Activated naive CD4-positive, alpha-beta T cell treated with anti-CD3 and anti-CD28 coated beads, Interleukin-2, amount 50 U/mL, for 72 hours (primary cell): ENCODE results near the gene FAM161B. TPM values are rescaled to one million over a fixed set of nuclear protein-coding genes. Genes with fewer than 3 reads are reported as not detected.
"Not testable (repeated sequence)": the region's sequence is repeated elsewhere in the genome, so short reads cannot be mapped to it uniquely, and the experiment has no call there.

Experiments used
- ATAC-seq, 2 donors: fragments of 150-1000 bp; cut with Tn5 transposase; 2 replicates each; pipeline ENCODE4 v1.10.0; 2021; ENCODE audit warnings: mild to moderate bottlenecking in 2 of 2, moderate library complexity in 2 of 2
- DNase-seq, 2 donors: peaks; one replicate each; pipeline ENCODE4 v3.0.0; 2021 to 2022; ENCODE audit warnings: low spot score in 2 of 2
- H3K27ac Mint-ChIP-seq, 2 donors: one replicate each; pipeline ENCODE4 v1.8.0; 2022; ENCODE audit warnings: mild to moderate bottlenecking in 2 of 2, mixed read lengths in 2 of 2
- H3K36me3 Mint-ChIP-seq, 2 donors: one replicate each; pipeline ENCODE4 v1.8.0; 2022; ENCODE audit warnings: mixed read lengths in 2 of 2
- H3K9me3 Mint-ChIP-seq, 2 donors: one replicate each; pipeline ENCODE4 v1.8.0; 2022; ENCODE audit warnings: mixed read lengths in 2 of 2
- total RNA-seq, 2 donors: library from RNA; stranded (reverse); gene quantifications; one replicate each; pipeline ENCODE4 v1.2.3, GENCODE V29; 2022

FAM161B gene
- total RNA-seq, 2 donors from 2014 or later, result 1.5 to 4.3 TPM

DNA sequence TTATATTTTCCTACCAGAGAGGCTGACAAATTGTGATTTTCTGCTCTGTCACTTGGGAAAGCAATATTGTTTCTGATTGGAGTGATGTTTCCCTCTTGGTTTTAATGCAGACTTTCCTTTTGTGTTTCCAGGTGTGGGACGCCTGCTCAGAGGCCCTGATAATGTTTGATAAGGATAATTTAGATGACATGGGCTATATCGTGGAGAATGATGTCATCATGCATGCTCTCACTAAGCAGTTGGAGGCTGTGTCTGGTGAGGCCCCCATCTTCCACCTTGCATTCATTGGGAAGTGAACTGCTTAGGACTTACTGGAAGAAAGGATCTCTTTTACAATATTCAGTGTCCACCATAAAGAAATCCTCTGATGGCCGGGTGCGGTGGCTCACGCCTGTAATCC lies 5.8 kb upstream of the FAM161B start:
- H3K9me3 Mint-ChIP-seq, result no peaks in the 10 kb centered on the region
- ATAC-seq, result no peak
- H3K36me3 Mint-ChIP-seq, result peaks cover 0 to 6% of the 10 kb centered on the region in 2 donors
- DNase-seq, result no peak
- no peak overlapping the region for H3K27ac Mint-ChIP-seq

DNA sequence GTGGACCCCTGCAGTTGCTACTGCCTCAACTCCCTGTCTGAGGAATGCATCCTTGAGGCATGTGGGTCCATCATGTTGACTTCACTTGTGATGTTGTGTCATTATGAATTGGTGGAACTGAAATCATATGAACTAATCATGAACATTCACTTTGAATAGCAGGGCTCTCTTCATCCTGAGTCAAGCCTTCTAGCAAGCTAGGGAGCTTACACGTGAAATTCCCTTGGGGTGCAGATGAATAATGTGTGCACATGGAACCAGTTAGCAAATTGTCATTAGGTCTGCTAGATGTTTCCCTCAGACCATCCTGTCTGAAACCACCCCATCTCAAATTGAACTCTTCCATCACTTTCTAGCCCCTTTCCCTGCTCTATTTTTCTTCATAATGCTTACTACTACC lies 3.8 kb upstream of the FAM161B start:
- Mint-ChIP-seq H3K27ac (peak overlapping the region in 1 of 2 donors; percentile 48), H3K36me3 (peaks cover 0 to 5% of the 10 kb centered on the region in 2 donors), H3K9me3 (no peaks in the 10 kb centered on the region)
- ATAC-seq (no peak), DNase-seq (no peak)

DNA sequence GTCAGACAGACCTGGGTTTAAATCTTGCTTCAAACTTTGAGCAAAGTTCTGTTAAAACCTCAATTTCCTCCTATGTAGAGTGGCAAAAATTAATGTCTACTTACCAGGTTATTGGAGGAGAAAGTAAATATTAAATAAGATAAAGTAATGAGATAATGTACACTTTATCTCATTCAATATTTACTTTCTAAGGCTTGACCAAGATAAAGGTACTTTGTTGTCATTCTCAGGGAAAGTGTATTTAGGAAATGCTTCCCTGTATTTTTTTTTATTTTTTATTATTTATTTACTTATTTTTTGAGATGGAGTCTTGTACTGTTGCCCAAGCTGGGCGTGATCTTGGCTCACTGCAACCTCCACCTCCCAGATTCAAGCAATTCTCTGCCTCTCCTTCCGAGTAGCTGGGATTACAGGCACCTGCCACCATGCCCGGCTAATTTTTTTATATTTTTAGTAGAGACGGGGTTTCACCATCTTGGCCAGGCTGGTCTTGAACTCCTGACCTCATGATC lies 4.7 kb downstream of the FAM161B start:
- DNase-seq (no peak), ATAC-seq (no peak)
- no peaks in the 10 kb centered on the region for H3K9me3 Mint-ChIP-seq
- peaks cover 0 to 3% of the 10 kb centered on the region in 2 donors for H3K36me3 Mint-ChIP-seq
- H3K27ac Mint-ChIP-seq, result no peak overlapping the region

DNA sequence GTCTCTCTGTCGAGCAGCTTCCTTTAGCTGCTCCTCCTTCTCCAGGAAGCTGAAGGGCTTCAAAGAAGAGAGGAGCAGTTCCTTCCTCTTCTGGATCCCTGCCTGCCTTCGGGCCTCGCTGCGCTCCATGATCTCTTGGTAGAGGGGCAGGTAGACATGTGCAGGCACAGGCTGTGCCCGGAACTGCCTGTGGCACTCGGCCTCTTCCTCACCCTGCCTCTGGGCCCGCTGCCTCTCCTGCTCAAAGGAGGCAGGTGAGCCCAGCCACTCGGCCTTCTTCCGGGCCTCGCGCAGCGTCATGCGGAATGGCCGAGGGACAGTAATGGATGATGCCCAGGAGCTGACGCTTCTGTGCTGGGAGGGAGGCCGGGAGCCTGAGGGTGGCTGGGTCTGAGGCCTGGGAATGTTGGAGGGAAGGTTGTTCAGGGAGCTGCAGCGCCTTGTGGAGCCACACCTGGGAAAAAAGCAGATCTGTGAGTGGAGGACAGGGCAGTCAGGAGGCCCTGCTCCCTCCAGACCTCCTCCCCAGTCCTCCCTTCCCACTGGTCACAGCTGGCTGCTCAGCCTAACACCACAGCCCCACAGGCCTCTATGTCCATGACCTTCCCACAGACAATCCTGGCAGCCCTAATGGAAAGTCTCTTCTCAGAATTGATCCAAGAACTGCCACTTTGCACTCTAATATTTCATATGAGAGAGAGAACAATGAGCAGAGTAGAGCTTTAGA lies 5.3 kb downstream of the FAM161B start:
- no peaks in the 10 kb centered on the region for H3K9me3 Mint-ChIP-seq
- no peak overlapping the region for H3K27ac Mint-ChIP-seq
- ATAC-seq (no peak), DNase-seq (no peak)
- no peaks in the 10 kb centered on the region for H3K36me3 Mint-ChIP-seq

DNA sequence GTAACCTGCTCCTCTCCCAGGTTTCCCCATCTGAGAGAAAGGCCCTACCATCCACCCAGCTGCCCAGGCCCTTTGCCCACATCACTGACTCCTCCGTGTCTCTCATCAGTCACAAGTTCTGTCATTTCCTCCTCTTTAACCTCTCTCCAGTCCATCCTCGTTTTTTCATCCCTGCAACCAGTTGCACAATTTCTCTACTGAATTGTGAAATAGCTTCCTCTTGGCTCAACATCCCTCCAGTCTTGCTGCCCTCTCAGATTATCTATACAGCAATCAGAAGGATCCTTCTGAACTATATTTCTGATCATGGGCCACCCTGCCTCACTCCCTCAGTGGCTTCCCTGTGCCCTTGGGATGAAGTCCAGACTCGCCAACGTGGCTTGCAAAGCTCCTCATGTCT lies 6.8 kb downstream of the FAM161B start:
- ATAC-seq (peak in 1 of 2 donors; percentile 83), DNase-seq (no peak)
- H3K36me3 Mint-ChIP-seq, result no peaks in the 10 kb centered on the region
- no peaks in the 10 kb centered on the region for H3K9me3 Mint-ChIP-seq
- peak overlapping the region; percentile 5 to 75 for H3K27ac Mint-ChIP-seq

DNA sequence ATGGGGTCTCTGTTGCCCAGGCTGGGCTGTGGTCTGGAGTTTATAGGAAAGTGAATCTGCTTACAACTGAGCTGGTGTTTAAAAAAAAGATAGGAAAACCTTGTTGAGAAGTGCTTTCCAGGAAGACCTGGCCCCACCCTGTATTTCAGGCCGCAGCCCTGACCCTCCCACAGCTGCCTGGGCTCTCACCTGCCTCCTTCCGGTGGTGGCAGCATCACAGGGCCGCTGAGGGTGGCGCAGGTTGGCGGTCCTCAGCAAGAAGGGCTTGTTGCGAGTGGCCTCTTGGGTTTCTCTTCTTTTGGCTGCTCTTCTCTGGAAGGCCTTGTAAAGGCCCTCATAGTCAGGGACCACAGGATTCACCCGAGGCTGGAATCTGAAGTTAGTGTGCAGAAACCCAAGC lies 7.7 kb downstream of the FAM161B start:
- Mint-ChIP-seq H3K9me3 (no peaks in the 10 kb centered on the region), H3K36me3 (no peaks in the 10 kb centered on the region), H3K27ac (peak overlapping the region in 1 of 2 donors; percentile 38)
- ATAC-seq (no peak), DNase-seq (no peak)

DNA sequence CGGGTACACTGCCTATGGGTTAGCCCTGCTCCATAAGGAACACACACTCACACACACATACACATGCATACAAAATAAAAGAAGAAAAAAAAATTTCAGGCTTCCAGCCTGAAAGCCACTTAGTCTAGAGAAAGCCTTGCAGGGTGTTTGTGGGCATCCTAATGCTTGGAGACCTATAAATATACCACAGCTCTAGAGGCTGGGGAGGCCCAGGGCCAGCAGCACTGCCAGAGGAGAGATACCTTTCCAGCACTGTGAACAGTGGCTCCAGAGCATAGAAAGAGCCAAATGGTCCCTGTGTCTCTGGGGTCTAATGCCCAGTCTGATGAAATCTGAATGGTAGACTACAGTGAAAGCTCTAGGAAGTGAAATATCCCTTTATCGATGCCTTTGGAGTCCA lies 12.9 kb downstream of the FAM161B start:
- Mint-ChIP-seq H3K27ac (no peak overlapping the region), H3K9me3 (no peaks in the 10 kb centered on the region), H3K36me3 (peaks cover 4% of the 10 kb centered on the region in 2 donors)
- ATAC-seq (peak in 1 of 2 donors; percentile 37), DNase-seq (no peak)

DNA sequence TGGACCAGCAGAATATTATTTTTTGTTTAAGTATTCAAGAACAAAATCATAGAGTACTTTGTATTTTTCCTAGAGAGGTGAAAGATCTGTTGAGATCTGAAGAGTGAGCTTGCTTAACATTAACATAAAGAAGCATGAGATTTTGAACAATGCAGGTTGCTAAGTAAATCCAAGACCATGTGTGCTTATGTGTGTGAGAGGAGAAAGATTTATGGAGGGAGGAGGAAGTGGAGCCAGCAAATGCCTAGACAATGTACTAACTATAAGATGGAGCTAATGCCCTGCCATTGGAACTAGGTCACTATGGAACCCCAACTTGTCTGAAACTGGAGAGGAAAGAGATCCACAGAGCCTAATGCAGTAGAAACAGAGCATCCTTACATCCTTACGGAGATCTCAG lies 13.3 kb downstream of the FAM161B start:
- Mint-ChIP-seq H3K27ac (no peak overlapping the region), H3K9me3 (no peaks in the 10 kb centered on the region), H3K36me3 (peaks cover 4% of the 10 kb centered on the region in 2 donors)

DNA sequence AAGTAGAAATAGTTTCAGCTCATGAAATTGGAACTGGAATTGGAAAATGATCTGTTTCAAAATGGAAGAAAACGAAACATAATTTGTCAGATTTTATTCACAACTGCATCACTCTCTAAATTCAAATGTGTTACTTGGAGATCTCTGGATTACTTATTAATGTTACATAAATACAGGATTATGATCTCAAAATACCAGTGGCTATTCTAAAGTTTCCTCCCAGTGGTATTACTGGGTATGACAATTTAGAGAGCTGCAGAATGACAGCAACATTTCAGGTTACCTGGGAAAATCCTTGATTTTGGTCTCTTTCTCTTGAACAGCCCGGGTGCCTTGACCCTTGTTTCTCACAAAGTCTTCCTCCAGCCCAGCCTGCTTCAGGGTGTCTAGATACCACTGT lies 14.2 kb downstream of the FAM161B start:
- DNase-seq (no peak), ATAC-seq (no peak)
- Mint-ChIP-seq H3K36me3 (peaks cover 4% of the 10 kb centered on the region in 2 donors), H3K9me3 (no peaks in the 10 kb centered on the region), H3K27ac (no peak overlapping the region)

More for the DNA sequence above, 13.3 kb downstream of the FAM161B start:
- ATAC-seq, result peak in 1 of 2 donors; percentile 3
- no peak for DNase-seq

DNA sequence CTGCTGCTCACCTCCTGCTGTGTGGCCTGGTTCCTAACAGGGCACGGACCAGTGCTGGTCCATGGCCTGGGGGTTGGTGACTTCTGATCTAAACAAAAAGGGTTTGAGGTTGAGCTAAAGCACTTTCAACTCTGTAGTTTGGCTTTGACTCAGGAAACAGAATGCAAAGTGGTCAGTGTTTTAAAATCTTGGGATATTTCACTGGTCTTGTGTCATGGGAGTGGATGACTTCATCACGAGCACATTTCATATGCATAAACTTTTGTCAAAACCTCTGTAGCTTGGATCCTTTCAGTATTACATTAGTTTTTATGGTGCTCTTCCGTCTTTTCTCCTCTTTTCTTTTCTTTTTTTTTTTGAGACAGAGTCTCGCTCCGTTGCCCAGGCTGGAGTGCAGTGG lies 25.6 kb downstream of the FAM161B start:
- peaks cover 8 to 40% of the 10 kb centered on the region in 2 donors for H3K36me3 Mint-ChIP-seq
- H3K9me3 Mint-ChIP-seq, result no peaks in the 10 kb centered on the region
- DNase-seq (no peak), ATAC-seq (no peak)
- peak overlapping the region in 1 of 2 donors; percentile 8 for H3K27ac Mint-ChIP-seq

DNA sequence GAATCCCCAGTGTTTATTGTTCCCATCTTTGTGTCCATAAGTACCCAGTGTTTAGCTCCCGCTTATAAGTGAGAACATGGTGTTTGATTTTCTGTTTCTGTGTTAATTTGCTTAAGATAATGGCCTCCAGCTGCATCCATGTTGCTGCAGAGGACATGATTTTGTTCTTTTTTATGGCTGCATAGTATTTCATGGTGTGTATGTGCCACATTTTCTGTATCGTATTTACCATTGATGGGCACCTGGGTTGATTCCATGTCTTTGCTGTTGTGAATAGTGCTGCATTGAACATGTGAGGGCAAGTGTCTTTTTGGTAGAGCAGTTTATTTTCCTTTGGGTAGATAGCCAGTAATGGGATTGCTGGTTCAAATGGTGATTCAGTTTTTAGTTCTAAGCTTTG lies 30.4 kb downstream of the FAM161B start:
- not testable (repeated sequence) for H3K9me3 Mint-ChIP-seq, H3K36me3 Mint-ChIP-seq, ATAC-seq, DNase-seq
- H3K27ac Mint-ChIP-seq, result peak overlapping the region in 1 of 2 donors; percentile 62

DNA sequence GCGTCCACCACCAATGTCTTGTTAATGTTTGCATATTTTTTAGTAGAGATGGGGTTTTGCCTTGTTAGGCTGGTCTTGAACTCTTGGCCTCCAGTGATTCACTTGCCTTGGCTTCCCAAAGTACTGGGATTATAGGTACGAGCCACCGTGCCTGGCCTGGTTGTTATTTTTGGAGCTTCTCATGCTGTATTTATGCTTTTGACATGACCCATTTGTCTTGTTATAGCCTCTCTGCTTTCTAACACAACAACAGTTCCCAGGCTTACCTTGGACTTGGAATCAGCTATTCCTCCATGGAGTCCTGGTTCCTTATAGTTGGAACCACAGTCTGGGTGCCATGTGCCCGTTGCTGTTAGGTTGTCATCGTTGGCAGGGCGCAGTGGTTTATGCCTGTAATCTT lies 33.6 kb downstream of the FAM161B start:
- Mint-ChIP-seq H3K9me3 (peaks cover under 1% of the 10 kb centered on the region in 2 donors), H3K27ac (no peak overlapping the region), H3K36me3 (peaks cover 16 to 24% of the 10 kb centered on the region in 2 donors)
- ATAC-seq, result no peak
- DNase-seq, result no peak

DNA sequence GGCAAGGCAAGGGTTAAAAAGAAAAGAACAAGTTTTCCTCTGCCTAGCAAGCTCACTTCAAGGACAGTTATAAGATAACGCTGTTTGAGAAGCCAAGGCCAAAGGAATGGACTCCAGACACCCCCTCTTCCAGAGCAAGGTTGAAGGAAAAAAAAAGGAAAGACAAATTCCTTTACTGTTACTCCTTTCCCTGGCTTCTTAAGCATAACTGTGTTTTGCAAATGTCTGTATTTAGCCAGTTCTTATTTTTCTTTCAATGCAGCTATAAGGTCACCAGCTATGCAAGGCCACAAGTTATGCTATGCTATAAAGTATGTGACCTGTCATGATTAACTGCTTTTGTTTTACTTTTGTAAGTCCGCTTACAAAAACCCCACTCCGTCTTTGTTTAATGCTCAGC lies 36.6 kb downstream of the FAM161B start:
- ATAC-seq, result no peak
- no peak overlapping the region for H3K27ac Mint-ChIP-seq
- peaks cover 9 to 12% of the 10 kb centered on the region in 2 donors for H3K9me3 Mint-ChIP-seq
- peaks cover 47 to 49% of the 10 kb centered on the region in 2 donors for H3K36me3 Mint-ChIP-seq
- no peak for DNase-seq

DNA sequence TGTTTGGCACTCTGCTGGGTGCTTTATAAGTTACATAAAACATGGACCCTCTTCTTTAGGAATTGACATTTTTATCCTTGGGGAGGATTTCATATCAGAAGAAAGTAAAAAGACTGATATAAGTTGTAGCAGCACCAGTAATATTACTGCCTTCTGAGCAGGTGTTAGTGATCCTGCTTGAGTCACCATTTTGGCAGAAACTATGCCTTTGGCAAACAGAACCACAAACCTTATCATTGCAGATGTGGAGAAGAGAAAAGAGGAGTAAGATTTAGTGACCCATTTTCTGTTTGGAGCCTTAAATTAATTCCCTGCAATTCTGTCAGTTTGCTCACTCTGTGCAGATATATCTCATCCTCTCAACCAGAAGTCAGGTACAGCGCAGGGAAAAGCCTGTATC lies 40.2 kb downstream of the FAM161B start:
- peak overlapping the region; percentile 20 to 58 for H3K27ac Mint-ChIP-seq
- peaks cover 9 to 12% of the 10 kb centered on the region in 2 donors for H3K9me3 Mint-ChIP-seq

DNA sequence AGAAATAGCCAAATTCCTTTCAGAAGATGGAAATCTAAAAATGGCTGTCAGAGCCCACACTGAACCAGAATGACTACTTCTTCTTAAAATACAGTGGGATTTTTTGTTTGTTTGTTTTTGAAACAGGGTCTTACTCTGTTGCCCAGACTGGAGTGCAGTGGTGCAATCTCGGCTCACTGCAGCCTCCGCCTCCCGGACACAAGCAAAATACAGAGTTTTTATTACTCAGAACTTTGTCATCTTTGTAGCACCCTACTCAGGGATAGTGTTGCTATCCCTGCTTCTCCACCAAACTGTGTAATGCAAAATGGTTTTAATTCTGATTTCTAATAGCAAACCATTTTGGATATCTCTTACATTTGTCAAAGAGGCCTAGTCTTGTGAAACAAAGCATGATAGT lies 46.9 kb downstream of the FAM161B start:
- Mint-ChIP-seq H3K9me3 (no peaks in the 10 kb centered on the region), H3K27ac (no peak overlapping the region), H3K36me3 (peaks cover 14% of the 10 kb centered on the region in 2 donors)
- no peak for DNase-seq
- ATAC-seq, result no peak

More for the DNA sequence above, 40.2 kb downstream of the FAM161B start:
- peaks cover 56 to 63% of the 10 kb centered on the region in 2 donors for H3K36me3 Mint-ChIP-seq
- DNase-seq (no peak), ATAC-seq (no peak)

DNA sequence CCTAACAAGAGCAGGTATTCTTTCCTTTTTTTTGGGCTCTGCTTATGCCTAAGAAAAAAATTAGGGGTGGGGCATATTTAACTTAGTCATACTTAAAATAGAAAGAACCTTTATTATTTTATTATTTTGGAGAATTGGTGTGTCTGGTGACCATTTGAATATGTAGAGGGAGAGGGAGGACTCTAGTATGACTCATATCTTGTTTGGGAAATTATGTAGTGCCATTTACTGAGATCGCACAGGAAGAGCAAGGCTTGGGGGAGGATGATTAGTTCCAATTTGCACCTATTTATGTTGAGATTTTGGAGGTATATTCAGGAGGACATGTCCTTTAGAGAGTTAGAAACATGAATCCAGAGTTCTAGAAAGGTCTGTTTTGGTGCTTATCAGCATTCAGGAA lies 53.4 kb downstream of the FAM161B start:
- peaks cover 11 to 13% of the 10 kb centered on the region in 2 donors for H3K36me3 Mint-ChIP-seq
- H3K27ac Mint-ChIP-seq, result peak overlapping the region; percentile 72 to 88
- H3K9me3 Mint-ChIP-seq, result no peaks in the 10 kb centered on the region
- DNase-seq (no peak), ATAC-seq (no peak)

DNA sequence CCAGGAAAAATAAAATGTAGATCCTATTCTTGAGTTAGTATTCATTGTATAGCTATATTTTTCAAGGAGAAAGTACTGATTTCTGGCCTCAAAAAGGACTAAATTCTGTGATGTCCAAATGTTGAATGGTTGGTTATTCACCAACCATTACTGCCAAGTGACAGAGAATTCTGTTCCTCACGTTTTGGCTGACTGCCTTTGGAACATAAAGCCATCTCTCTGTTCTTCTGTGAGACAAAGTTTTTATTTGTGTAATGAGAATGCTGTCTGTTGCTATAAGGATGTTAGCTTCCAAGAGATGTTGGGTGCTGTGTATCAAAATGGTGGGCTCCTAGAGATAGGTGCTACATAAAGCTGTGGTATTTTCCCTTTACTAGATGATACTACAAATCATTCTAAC lies 54.0 kb downstream of the FAM161B start:
- H3K9me3 Mint-ChIP-seq, result no peaks in the 10 kb centered on the region
- H3K36me3 Mint-ChIP-seq, result peaks cover 11 to 13% of the 10 kb centered on the region in 2 donors
- H3K27ac Mint-ChIP-seq, result peak overlapping the region; percentile 72 to 88
- no peak for DNase-seq
- no peak for ATAC-seq

DNA sequence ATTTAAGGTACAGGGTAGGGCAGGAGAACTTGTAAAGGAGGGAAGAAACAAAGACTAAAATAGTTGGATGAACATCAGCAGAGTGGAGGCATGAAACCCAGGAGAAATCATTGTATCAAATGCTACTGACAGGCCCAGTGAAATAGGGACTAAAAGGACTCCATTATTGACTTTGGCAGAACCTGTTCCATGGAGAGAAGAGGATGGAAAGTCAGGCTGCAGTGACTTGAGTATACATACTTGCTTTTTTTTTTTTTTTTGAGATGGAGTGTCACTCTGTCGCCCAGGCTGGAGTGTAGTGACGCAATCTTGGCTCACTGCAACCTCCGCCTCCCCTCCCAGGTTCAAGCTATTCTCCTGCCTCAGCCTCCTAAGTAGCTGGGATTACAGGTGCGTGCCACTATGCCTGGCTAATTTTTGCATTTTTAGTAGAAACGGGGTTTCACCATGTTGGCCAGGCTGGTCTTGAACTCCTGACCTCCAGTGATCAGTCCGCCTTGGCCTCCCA lies 55.7 kb downstream of the FAM161B start:
- Mint-ChIP-seq H3K27ac (peak overlapping the region in 1 of 2 donors; percentile 3), H3K36me3 (peaks cover 11 to 13% of the 10 kb centered on the region in 2 donors)
- DNase-seq, H3K9me3 Mint-ChIP-seq, ATAC-seq: not testable (repeated sequence)
